ENCODE results near the gene DPCD.

DPCD gene

GRCh38 chr10:101616415-101617101 lies 28.4 kb downstream of the DPCD start:
- TF ChIP-seq CTCF (IDR thresholded peaks at IDR 0.05; ENCODE audit: borderline replicate concordance, insufficient read depth, low read depth, low read length) = no peak
- no peak overlapping the region for H3K4me3 ChIP-seq (ENCODE audit: low read depth, low read length)

GRCh38 chr10:101617102-101617823 lies 29.1 kb downstream of the DPCD start:
- TF ChIP-seq CTCF (IDR thresholded peaks at IDR 0.05; ENCODE audit: borderline replicate concordance, insufficient read depth, low read depth, low read length) = peak; percentile 7; the same call in 1 of the 2 replicates
- H3K4me3 ChIP-seq (ENCODE audit: low read depth, low read length) = no peak overlapping the region

- no peak overlapping the region for H3K4me3 ChIP-seq (ENCODE audit: low read depth, low read length)
- TF ChIP-seq CTCF (IDR thresholded peaks at IDR 0.05; ENCODE audit: borderline replicate concordance, insufficient read depth, low read depth, low read length) = no peak
Measured at GRCh38 chr10:101617824-101618568, 29.9 kb downstream of the DPCD start.

GRCh38 chr10:101618871-101619270 lies 30.8 kb downstream of the DPCD start:
- H3K4me3 ChIP-seq (ENCODE audit: low read depth, low read length) = no peak overlapping the region
- no peak for TF ChIP-seq CTCF (IDR thresholded peaks at IDR 0.05; ENCODE audit: borderline replicate concordance, insufficient read depth, low read depth, low read length)

GRCh38 chr10:101619983-101620382 lies 31.9 kb downstream of the DPCD start:
- H3K4me3 ChIP-seq (ENCODE audit: low read depth, low read length) = no peak overlapping the region
- TF ChIP-seq CTCF (IDR thresholded peaks at IDR 0.05; ENCODE audit: borderline replicate concordance, insufficient read depth, low read depth, low read length) = no peak

- no peak overlapping the region for H3K4me3 ChIP-seq (ENCODE audit: low read depth, low read length)
- no peak for TF ChIP-seq CTCF (IDR thresholded peaks at IDR 0.05; ENCODE audit: borderline replicate concordance, insufficient read depth, low read depth, low read length)
Measured at GRCh38 chr10:101623528-101623927, 35.4 kb downstream of the DPCD start.

All from GM12875 (cell line).